ENCODE data around the gene CEP295NL. TPM values are rescaled to one million over a fixed set of nuclear protein-coding genes. Genes with fewer than 3 reads are reported as not detected.

The CEP295NL gene
- total and polyA plus RNA-seq, 2 of the 13 experiments (the other 11 are each of a cell fraction or from before 2014, with no cell fraction given), result not detected

DNA sequence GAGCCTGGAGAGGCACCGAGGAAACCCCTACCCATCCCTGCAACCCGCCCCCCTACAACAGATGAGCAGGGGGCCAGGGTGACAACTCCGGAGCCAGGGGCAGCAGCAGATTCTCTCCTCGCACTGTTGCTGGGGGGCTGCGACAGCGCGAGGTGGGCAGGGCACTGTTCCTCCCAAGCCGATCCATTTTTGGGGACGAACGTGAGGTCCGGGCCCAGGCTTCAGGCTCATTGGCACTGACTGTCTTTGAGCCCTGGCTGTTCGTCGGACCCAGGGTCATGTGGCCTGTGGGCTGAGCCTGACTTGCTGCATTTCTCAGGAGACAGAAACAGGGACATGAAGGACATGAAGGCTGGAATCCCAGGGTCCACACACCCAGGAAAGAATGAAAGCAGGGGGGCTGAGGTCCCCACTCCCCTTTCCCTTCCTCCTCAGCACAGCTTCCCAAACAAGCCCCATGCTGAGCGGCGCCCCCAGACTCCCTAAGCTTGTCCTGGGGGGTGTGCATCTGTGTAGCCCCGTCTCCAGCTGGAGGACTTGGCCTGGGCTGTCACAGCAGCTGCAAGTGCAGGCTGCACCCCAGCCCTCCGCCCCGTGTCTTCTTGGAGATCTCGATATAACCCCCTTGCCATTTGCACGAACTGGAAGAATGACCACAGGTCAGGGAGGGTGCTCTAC, 18.7 kb downstream of the CEP295NL start (continued):
- TF ChIP-seq, protein P1, sequence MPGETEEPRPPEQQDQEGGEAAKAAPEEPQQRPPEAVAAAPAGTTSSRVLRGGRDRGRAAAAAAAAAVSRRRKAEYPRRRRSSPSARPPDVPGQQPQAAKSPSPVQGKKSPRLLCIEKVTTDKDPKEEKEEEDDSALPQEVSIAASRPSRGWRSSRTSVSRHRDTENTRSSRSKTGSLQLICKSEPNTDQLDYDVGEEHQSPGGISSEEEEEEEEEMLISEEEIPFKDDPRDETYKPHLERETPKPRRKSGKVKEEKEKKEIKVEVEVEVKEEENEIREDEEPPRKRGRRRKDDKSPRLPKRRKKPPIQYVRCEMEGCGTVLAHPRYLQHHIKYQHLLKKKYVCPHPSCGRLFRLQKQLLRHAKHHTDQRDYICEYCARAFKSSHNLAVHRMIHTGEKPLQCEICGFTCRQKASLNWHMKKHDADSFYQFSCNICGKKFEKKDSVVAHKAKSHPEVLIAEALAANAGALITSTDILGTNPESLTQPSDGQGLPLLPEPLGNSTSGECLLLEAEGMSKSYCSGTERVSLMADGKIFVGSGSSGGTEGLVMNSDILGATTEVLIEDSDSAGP (CRISPR knock-in tag; IDR thresholded peaks at IDR 0.05; ENCODE audit: borderline replicate concordance), result 0 out of 2 replicates have a peak, but pooled peaks have one; percentile 9
- TF ChIP-seq EEA1 (CRISPR knock-in tag; IDR thresholded peaks at IDR 0.05; ENCODE audit: borderline replicate concordance), result 0 out of 2 replicates have a peak, but pooled peaks have one; percentile 23
- TF ChIP-seq, protein P2, sequence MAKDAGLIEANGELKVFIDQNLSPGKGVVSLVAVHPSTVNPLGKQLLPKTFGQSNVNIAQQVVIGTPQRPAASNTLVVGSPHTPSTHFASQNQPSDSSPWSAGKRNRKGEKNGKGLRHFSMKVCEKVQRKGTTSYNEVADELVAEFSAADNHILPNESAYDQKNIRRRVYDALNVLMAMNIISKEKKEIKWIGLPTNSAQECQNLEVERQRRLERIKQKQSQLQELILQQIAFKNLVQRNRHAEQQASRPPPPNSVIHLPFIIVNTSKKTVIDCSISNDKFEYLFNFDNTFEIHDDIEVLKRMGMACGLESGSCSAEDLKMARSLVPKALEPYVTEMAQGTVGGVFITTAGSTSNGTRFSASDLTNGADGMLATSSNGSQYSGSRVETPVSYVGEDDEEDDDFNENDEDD (CRISPR knock-in tag; IDR thresholded peaks at IDR 0.05; ENCODE audit: borderline replicate concordance), result 0 out of 2 replicates have a peak, but pooled peaks have one; percentile 7
- TF ChIP-seq, protein P3, sequence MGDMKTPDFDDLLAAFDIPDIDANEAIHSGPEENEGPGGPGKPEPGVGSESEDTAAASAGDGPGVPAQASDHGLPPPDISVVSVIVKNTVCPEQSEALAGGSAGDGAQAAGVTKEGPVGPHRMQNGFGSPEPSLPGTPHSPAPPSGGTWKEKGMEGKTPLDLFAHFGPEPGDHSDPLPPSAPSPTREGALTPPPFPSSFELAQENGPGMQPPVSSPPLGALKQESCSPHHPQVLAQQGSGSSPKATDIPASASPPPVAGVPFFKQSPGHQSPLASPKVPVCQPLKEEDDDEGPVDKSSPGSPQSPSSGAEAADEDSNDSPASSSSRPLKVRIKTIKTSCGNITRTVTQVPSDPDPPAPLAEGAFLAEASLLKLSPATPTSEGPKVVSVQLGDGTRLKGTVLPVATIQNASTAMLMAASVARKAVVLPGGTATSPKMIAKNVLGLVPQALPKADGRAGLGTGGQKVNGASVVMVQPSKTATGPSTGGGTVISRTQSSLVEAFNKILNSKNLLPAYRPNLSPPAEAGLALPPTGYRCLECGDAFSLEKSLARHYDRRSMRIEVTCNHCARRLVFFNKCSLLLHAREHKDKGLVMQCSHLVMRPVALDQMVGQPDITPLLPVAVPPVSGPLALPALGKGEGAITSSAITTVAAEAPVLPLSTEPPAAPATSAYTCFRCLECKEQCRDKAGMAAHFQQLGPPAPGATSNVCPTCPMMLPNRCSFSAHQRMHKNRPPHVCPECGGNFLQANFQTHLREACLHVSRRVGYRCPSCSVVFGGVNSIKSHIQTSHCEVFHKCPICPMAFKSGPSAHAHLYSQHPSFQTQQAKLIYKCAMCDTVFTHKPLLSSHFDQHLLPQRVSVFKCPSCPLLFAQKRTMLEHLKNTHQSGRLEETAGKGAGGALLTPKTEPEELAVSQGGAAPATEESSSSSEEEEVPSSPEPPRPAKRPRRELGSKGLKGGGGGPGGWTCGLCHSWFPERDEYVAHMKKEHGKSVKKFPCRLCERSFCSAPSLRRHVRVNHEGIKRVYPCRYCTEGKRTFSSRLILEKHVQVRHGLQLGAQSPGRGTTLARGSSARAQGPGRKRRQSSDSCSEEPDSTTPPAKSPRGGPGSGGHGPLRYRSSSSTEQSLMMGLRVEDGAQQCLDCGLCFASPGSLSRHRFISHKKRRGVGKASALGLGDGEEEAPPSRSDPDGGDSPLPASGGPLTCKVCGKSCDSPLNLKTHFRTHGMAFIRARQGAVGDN (CRISPR knock-in tag; IDR thresholded peaks at IDR 0.05), result peak; percentile 4; the same call in 1 of the 2 replicates
- TF ChIP-seq ZNF672 (CRISPR knock-in tag; IDR thresholded peaks at IDR 0.05), result no peak
- TF ChIP-seq KLF13 (CRISPR knock-in tag; IDR thresholded peaks at IDR 0.05), result no peak

All from HepG2 (cell line).